Esophagus squamous epithelium (tissue), 5 donors: Measurements from ENCODE around the gene TC2N. TPM values are rescaled to one million over a fixed set of nuclear protein-coding genes. Genes with fewer than 3 reads are reported as not detected.

Experiments
- DNase-seq: peaks from one replicate; lab custom pipeline; 2025; lab: John Stamatoyannopoulos, UW
- H3K27ac ChIP-seq, 4 donors: fragments of 200-600 bp; sonication (generic); one replicate each; pipeline ENCODE4 v1.5.1; 2016 to 2019; ENCODE audit warnings: mild to moderate bottlenecking in 1 of 4
- H3K27me3 ChIP-seq, 4 donors: fragments of 200-600 bp; sonication (generic); 1 replicate in 3 of 4; 2 replicates in 1 of 4; pipeline versions ENCODE4 v1.5.1 to v1.6.0; 2017 to 2021; ENCODE audit warnings: antibody characterized with exemption in 1 of 4
- H3K36me3 ChIP-seq, 3 donors: fragments of 200-600 bp; sonication (generic); one replicate each; pipeline ENCODE4 v1.5.1; 2016 to 2019
- H3K4me1 ChIP-seq, 3 donors: fragments of 200-600 bp; sonication (generic); one replicate each; pipeline ENCODE4 v1.5.1; 2017 to 2019
- H3K4me3 ChIP-seq, 4 donors: fragments of 200-600 bp; sonication (generic); 1 replicate in 3 of 4; 2 replicates in 1 of 4; pipeline ENCODE4 v1.5.1; 2016 to 2019; ENCODE audit warnings: mild to moderate bottlenecking in 2 of 4, moderate library complexity in 1 of 4
- H3K9me3 ChIP-seq, 3 donors: fragments of 200-600 bp; sonication (generic); one replicate each; pipeline ENCODE4 v1.5.1; 2016 to 2019
- CTCF ChIP-seq, 6 experiments: fragments of 450-650 bp in 4 of 6; fragments of 200-600 bp in 2 of 6; sonication (generic) in 2 of 6; IDR thresholded peaks; one replicate each; pipeline ENCODE4 v1.5.1; 2016 to 2019; ENCODE audit warnings: antibody characterized with exemption in 6 of 6, mild to moderate bottlenecking in 4 of 6, moderate library complexity in 4 of 6
- POLR2A ChIP-seq, 4 donors: fragments of 450-650 bp; IDR thresholded peaks; one replicate each; pipeline ENCODE4 v1.6.1; 2017; ENCODE audit warnings: antibody characterized with exemption in 4 of 4, mild to moderate bottlenecking in 4 of 4, moderate library complexity in 3 of 4
- WGBS, 2 donors: methylation state at CpG; one replicate each; pipeline ENCODE4 v1.1.5; 2018; 5-methylcytosine and 5-hydroxymethylcytosine counted together
- intact Hi-C: fragments of 100-400 bp; cut with DNase I; formaldehyde crosslinking; loops from one replicate; pipeline ENCODE4 v1.15.0; 2022
- total RNA-seq, 4 donors: library from RNA; depleted of rRNA; stranded (reverse); fragments of >200 nt; gene quantifications; one replicate each; pipeline ENCODE4 v1.1.0, GENCODE V29; 2016
- donor health status: DM: yes; HTN: yes; CAD: no.

TC2N gene
- total RNA-seq, 4 donors from 2014 or later: 32.4 to 48.9 (median 44.7) TPM

GRCh38 chr14:91796617-91797347, 70.6 kb downstream of the TC2N start:
- 96 to 97% methylated on average over 1 of the region's 1 CpG for WGBS, 2 donors

GRCh38 chr14:91793704-91794103, 73.6 kb downstream of the TC2N start:
- Histone ChIP-seq H3K27me3 (no peaks in the 10 kb centered on the region), H3K4me3 (no peak overlapping the region), H3K27ac (no peak overlapping the region), H3K36me3 (peaks cover 0 to 64% (median 0%) of the 10 kb centered on the region in 3 donors), H3K9me3 (no peaks in the 10 kb centered on the region), H3K4me1 (no peaks in the 10 kb centered on the region)
- intact Hi-C loops: no loop called here
- TF ChIP-seq CTCF (IDR thresholded peaks at IDR 0.05) (no peak), POLR2A (IDR thresholded peaks at IDR 0.05) (no peak)
- WGBS, 2 donors: 86 to 88% methylated on average over 4 of the region's 4 CpGs
- DNase-seq: no peak

More at GRCh38 chr14:91796617-91797347, 70.6 kb downstream of the TC2N start:
- H3K27me3 ChIP-seq: no peaks in the 10 kb centered on the region
- H3K9me3 ChIP-seq: no peaks in the 10 kb centered on the region
- intact Hi-C loops: no loop called here
- TF ChIP-seq CTCF (IDR thresholded peaks at IDR 0.05) (no peak), POLR2A (IDR thresholded peaks at IDR 0.05) (no peak)
- H3K4me3 ChIP-seq: no peak overlapping the region
- no peak overlapping the region for H3K27ac ChIP-seq
- DNase-seq: no peak
- H3K36me3 ChIP-seq: peaks cover 0 to 66% (median 0%) of the 10 kb centered on the region in 3 donors
- no peaks in the 10 kb centered on the region for H3K4me1 ChIP-seq

- H3K4me3 ChIP-seq: no peak overlapping the region
- H3K4me1 ChIP-seq: no peaks in the 10 kb centered on the region
- 92 to 93% methylated on average over 2 of the region's 2 CpGs for WGBS, 2 donors
- no peak overlapping the region for H3K27ac ChIP-seq
- no peaks in the 10 kb centered on the region for H3K27me3 ChIP-seq
- TF ChIP-seq CTCF (IDR thresholded peaks at IDR 0.05): no peak
- no peak for TF ChIP-seq POLR2A (IDR thresholded peaks at IDR 0.05)
- intact Hi-C loops: no loop called here
- H3K36me3 ChIP-seq: peaks cover 0 to 52% (median 0%) of the 10 kb centered on the region in 3 donors
- DNase-seq: no peak
- H3K9me3 ChIP-seq: no peaks in the 10 kb centered on the region
These were observed 81.1 kb downstream of the TC2N start for GRCh38 chr14:91786188-91786587.

GRCh38 chr14:91780452-91780851, 86.9 kb downstream of the TC2N start:
- Histone ChIP-seq H3K27me3 (no peaks in the 10 kb centered on the region), H3K9me3 (no peaks in the 10 kb centered on the region), H3K27ac (no peak overlapping the region), H3K4me3 (no peak overlapping the region), H3K4me1 (no peaks in the 10 kb centered on the region), H3K36me3 (peaks cover 0 to 37% (median 0%) of the 10 kb centered on the region in 3 donors)
- intact Hi-C loops: no loop called here
- TF ChIP-seq CTCF (IDR thresholded peaks at IDR 0.05) (no peak), POLR2A (IDR thresholded peaks at IDR 0.05) (no peak)
- 44 to 69% methylated on average over 3 of the region's 3 CpGs for WGBS, 2 donors
- no peak for DNase-seq

GRCh38 chr14:91778217-91778616, 89.1 kb downstream of the TC2N start:
- intact Hi-C loops: no loop called here
- TF ChIP-seq POLR2A (IDR thresholded peaks at IDR 0.05): no peak
- no peak for TF ChIP-seq CTCF (IDR thresholded peaks at IDR 0.05)
- DNase-seq: no peak
- Histone ChIP-seq H3K27me3 (no peaks in the 10 kb centered on the region), H3K4me3 (no peak overlapping the region), H3K4me1 (no peaks in the 10 kb centered on the region), H3K27ac (no peak overlapping the region), H3K36me3 (peaks cover 0 to 25% (median 0%) of the 10 kb centered on the region in 3 donors), H3K9me3 (no peaks in the 10 kb centered on the region)
- WGBS, 2 donors: 93 to 98% methylated on average over 2 of the region's 2 CpGs
